Stimulated activated naive CD4-positive, alpha-beta T cell treated with Interleukin-2 at 50 U/mL for 16 hours (primary cell): ENCODE measurements around the gene RUNX3.
A peak's percentile ranks its signal among the peaks of the same experiment; 100 is the strongest.
"Not testable (repeated sequence)": the region's sequence is repeated elsewhere in the genome, so short reads cannot be mapped to it uniquely, and the experiment has no call there.

Source experiments
- DNase-seq: peaks from one replicate; lab custom pipeline; 2025; lab: John Stamatoyannopoulos, UW

Gene RUNX3

DNA sequence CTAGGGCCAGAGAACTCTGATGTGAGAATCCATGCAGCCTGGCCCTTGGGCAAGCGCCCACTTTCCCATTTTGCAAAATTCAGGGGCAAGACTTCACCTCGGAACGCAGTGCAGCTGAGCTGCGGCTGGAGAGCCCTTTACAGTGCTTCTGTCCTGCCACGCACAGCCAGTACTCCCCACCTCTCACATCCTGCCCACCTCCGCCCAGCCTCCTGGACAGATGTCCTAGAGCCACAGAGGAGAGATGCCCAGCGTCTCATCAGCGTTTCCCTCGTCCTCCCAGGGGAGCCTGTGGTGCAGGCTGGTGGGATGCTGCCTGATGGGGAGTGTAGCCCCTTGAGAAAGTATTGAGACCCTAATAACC lies 29.6 kb downstream of the RUNX3 start:
- DNase-seq: no peak

DNA sequence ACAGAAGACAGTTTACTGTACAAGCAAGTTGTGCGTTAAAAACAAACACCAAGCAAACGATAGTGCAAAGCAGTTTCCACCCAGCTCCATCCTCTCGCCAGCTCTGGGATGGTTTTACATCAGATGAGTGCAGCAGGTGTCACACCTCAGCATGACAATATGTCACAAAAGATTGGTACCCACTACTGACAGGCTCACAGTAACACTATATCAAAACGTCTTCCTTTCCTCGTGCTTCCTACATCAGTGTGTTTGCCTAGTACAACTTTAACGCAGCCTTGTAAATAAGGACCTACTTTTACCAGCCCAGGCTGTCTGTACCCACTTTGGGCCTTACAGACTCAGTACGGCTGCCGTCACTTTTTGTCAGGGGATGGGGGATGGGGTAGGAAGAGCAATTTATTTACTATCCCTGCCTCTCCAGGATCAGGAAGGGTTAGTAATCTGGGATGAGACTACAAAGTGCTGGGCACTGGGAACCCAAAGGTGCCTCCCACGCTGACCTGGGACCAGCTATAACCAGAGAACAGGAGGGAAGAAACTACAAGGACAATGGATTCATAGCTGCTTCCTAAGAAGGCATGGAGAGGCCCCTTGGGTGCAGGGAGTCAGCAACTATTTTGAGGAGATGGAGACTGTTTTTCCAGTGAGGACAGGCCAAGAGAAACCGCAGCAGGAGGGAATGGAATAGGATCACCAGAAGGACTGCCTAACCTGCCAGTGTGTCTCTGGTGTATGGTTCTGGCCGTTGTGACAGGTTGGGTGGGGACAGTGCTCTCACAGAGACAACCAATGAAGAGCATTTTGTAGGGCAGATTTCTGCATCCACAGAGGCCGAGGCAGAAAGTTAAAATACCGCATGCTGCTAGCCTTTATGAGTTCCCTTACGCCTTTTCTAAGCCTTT lies 30.2 kb downstream of the RUNX3 start:
- DNase-seq: no peak

DNA sequence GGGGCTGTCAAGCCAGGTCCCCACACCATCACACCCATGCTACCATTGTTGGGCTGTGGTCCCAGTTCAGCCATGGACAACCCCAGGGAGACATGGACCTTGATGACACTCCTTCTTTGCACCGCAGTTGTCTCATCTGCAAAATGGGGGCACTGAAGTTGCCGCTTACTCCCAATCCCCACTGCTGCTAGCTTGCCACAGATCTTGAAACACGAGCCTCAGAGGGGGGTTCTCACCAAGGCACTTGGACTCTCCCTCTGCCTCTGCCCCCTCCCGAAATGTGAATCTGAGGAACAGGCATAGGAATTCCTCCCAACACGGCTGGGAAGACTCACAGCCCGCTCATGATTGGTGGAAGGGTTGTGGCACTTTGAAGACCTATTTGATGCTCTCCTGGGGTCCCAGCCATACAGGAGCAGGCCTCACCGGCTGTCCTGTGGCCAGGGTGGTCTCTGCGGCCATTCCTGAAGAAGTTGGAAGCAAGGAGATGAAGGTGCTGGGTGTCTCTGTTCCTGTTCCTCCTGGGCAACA lies 31.1 kb downstream of the RUNX3 start:
- DNase-seq: no peak

GRCh38 chr1:24898152-24898908 lies 31.7 kb downstream of the RUNX3 start:
- DNase-seq: peak; percentile 34

GRCh38 chr1:24897263-24898151 lies 32.6 kb downstream of the RUNX3 start:
- DNase-seq: no peak

DNA sequence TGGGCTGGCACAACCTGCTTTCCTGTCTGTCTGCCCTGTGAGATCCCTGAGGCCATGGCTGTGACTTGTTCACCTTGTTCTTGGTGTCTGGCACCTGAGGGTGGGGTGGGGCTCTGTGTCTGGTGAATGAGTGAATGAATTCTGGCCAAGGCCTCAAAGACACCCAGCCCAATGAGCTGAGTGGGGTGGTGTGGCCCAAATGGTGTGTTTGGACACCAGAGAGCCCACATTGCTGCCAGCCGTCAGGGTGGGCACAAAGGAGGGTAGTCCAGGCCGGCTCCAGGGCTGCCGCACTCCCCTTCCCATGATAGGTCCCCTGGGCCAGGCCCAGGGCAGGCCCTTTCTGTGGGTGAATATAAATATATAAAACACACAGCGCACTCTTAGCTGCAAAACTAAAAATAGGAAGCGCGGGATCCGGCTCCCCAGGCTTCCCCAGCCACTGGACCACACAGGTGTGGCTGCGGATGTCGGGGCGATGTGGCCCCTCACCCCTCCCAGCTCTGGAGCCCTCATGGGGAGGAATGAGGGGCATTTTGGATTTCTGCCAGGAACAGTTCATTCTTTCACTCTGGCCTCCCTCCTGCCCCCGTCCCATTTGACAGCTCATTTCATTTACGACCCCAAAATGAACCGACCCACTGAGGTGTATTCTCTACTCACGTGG lies 33.3 kb downstream of the RUNX3 start:
- no peak for DNase-seq

DNA sequence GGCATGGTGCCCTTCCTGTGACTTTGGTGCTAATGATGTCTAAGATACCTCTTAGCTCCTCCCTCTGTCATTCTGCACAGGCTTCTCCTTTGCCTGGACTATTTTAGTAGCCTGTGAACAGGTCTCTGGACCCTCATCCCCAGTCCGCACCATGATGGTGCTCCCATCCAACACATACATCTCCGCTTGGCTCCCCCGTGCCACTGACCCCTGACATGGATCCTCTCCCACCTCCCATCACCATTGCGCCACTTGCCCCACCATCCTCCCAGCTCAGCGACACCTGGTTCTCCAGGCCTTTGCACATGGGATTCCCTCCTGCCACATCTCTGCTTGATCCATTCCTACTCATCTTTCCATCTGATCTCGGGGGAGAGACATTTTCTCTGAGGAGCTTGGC lies 33.9 kb downstream of the RUNX3 start:
- DNase-seq: no peak

GRCh38 chr1:24895511-24895910 lies 34.6 kb downstream of the RUNX3 start:
- no peak for DNase-seq

DNA sequence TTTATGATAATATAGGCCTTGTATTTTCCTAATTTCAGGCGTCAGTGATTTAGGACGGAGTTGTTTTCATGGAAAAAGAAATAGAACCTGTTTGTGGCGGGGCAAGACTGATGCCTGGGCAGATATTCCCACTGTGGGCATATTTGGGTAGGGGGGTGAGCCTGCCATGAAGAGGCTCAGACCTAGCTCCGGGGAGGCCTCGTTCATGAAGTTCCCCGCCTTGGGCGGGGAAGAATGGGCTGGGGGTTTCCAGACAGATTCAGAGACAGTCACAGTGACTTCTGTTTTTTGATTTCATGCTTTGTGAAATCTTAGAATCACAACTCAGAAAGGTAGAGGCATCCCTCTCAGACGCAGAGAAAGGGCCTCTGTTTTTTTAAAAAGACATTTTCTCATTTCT lies 36.1 kb downstream of the RUNX3 start:
- no peak for DNase-seq

GRCh38 chr1:24893431-24893830 lies 36.6 kb downstream of the RUNX3 start:
- DNase-seq: no peak

GRCh38 chr1:24892188-24893153 lies 37.6 kb downstream of the RUNX3 start:
- DNase-seq: no peak

DNA sequence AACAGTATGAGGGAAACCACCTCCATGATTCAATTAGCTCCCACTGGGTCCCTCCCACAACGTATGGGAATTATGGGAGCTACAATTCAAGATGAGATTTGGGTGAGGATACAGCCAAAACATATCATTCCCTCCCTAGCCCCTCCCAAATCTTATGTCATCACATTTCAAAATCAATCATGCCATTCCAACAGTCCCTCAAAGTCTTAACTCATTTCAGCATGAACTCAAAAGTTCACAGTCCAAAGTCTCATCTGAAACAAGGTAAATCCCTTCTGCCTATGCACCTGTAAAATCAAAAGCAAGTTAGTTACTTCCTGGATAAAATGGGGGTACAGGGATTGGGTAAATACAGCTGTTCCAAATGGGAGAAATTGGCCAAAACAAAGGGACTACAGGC lies 38.7 kb downstream of the RUNX3 start:
- DNase-seq: not testable (repeated sequence)

GRCh38 chr1:24890887-24891286 lies 39.2 kb downstream of the RUNX3 start:
- no peak for DNase-seq

DNA sequence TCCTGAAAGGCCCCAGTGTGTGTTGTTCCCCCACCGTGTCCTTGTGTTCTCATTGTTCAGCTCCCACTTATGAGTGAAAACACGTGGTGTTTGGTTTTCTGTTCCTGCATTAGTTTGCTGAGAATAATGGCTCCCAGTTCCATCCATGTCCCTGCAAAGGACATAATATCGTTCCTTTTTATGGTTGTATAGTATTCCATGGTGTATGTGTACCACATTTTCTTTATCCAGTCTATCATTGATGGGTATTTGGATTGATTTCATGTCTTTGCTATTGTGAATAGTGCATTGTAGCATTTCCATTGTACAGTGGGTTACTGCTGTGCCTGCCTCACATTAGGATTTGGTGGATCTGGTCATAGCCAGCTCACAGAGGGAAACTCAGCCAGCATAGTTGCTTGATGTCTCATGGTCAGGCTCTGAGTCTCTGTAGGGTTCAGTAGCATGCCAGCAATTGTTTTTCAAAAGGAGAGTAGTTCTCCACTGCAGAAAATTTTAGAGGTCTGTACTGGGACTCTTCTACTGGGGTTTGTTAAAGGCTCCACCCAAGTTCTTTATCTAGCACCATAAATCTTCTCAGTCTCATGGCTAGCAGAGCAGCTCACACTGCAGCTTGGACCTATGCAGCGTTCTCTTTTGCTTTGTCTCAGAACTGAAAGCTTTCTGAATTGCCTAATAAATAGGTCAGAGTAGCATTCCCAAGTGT lies 41.0 kb downstream of the RUNX3 start:
- DNase-seq: no peak

DNA sequence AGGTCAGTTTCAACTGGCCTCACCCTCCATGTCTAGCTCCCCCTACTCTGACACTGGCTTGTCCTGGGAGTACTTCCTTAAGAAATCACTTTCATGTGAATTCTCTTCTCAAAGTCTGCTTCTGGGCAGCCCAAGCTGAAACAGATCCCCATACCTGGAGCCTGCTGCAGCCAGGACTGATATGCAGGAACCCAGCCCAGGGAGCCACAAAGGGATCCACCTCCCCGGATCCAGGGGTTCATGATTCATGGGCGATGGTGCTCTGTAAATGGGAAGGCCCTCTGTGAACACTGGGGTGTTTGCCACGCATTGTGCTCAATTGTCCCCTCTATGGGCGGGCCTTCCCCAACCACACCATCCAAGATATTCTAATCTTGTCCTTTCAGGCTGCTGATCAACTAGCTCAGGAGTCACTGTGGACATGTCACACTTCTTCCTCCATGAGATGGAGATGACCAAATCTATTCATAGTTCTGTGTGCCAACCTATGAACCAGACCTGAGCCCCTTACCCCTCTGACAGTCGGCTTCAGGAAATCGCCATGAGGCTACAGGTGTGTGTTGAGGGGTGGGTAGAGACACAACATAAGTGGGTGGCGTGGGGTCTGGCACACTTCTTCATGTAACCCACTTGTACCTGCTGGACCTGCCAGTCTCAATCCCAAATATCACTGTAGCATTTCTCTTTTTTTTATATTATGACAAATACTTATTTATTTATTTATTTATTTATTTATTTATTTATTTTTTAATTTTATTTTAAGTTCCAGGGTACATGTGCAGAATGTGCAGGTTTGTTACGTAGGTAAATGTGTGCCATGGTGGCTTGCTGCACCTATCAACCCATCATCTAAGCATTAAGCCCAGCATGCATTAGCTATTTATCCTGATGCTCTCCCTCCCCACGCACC lies 41.8 kb downstream of the RUNX3 start:
- no peak for DNase-seq

- DNase-seq: no peak
These were observed 43.8 kb downstream of the RUNX3 start for GRCh38 chr1:24886241-24886640.

DNA sequence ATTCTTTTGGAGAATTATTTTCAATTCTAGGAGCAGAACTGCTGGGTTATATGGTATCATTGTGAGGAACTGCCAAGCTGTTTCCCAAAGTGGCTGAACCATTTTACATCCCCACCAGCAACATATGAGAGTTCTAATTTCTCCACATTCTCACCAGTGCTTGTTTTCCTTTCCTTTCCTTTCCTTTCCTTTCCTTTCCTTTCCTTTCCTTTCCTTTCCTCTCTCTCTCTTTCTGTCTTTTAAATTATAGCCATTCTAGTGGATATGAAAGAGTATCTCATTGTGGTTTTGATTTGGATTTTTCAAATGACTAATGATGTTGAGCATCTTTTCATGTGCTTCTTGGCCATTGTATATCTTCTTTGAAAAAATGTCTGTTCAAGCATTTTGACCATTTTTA lies 45.3 kb downstream of the RUNX3 start:
- no peak for DNase-seq

- no peak for DNase-seq
These were observed 49.0 kb downstream of the RUNX3 start for GRCh38 chr1:24881034-24881433.
